COR-L47 (cell line): ENCODE measurements around the gene NPAS4.
"Not testable (repeated sequence)": the region's sequence is repeated elsewhere in the genome, so short reads cannot be mapped to it uniquely, and the experiment has no call there.

Experiments used
- DNase-seq: peaks from one replicate; lab custom pipeline; 2025; lab: John Stamatoyannopoulos, UW

Gene NPAS4

DNA sequence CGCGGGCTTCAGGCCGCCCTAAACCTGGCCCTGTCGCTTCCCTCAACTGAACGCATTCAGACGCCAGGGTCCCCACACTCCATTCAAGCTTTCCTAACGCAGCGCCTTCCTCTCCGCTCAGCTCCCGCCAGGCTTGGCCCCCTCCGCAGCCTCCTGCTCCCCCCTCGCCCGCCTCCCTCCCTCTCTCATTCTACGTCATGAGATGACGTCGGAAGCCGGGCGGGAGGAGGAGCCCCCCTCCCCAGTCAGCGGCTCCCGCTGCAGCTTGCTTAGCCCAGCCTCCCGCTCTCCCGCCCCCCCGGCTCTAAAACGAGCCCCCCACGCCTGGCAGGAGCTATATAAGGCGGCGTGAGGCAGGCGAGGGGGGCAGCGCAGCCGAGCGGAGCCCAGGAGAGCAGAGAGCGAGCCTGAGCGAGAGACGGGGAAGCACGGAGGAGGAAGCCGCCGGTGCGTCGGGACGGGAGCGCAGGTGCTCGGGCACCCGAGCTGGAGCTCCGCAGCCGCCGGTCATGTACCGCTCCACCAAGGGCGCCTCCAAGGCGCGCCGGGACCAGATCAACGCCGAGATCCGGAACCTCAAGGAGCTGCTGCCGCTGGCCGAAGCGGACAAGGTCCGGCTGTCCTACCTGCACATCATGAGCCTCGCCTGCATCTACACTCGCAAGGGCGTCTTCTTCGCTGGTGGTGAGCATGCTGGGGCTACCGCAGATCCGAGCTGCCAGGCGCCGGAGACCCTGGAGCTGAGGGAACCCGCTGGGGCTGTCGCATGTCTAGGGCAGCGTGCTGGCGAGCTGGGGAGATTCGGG is at the start of gene NPAS4:
TSS of gene NPAS4 (plus strand) at position 365 of the 806 bp plus-strand sequence. CDS start at position 510, 145 bp downstream.
- DNase-seq: peak; percentile 56

- peak; percentile 94 for DNase-seq
Observed at GRCh38 chr11:66371627-66372415, 49.0 kb upstream of the NPAS4 start, which contains the start of gene SLC29A2. SLC29A2 (minus strand) TSS chr11:66371760; CDS start chr11:66371591, 169 bp downstream.

- DNase-seq: no peak
Observed at GRCh38 chr11:66373265-66373664, 47.6 kb upstream of the NPAS4 start.

- not testable (repeated sequence) for DNase-seq
Observed at GRCh38 chr11:66373690-66374287, 47.0 kb upstream of the NPAS4 start.

- not testable (repeated sequence) for DNase-seq
Observed at GRCh38 chr11:66380264-66380663, 40.6 kb upstream of the NPAS4 start.

DNA sequence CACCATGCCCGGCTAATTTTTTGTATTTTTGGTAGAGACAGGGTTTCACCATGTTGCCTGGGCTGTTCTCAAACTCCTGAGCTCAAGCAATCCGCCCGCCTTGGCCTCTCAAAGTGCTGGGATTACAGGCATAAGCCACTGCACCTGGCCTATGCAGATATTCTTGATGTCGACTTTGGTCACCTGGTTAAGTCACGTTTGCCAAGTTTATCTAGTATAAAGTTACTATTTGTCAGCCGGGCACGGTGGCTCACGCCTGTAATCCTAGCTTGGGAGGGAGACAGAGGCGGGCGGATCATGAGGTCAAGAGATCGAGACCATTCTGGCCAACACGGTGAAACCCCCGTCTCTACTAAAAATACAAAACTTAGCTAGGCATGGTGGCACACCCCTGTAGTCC is 36.5 kb upstream of the NPAS4 start:
- not testable (repeated sequence) for DNase-seq

DNA sequence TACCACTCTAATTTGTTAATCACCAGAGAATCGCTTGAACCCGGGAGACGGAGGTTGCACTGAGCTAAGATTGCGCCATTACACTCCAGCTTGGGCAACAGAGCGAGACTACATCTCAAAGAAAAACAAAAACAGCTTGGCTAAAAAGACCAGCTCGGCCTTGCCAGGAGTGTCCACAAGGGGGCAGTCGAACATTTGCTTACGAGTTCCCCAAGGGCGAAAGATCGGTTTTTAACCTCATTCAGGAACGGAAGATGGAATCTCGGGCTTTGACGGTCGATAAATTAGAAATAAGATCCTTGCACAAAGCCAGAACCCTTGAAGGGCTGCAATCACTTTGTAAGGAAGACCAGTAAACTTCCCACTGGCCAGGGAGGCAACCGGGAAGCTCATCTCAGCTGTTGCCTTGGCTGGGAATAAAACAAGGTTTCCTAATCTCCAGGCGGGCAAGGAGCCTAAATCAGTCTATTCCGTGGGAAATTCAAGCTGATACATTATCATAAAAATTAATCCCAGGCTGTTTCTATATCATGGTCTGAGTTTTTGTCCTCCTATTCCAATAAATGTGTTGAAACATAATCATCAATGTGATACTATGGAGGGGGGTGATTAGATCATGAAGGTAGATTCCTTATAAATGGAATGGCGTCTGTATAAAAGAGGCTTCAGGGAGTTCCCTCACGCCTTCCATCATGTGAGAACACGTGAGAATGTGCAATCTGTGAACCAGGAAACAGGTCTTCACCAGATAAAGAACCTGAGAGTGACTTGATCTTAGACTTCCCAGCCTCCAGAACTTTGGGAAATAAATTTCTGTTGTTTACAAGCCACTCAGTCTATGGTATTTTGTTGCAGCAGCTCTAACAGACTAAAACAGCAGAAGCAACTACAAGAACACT is 34.4 kb upstream of the NPAS4 start:
- DNase-seq: peak; percentile 82

- DNase-seq: peak; percentile 72
Observed at GRCh38 chr11:66388780-66389386, 32.0 kb upstream of the NPAS4 start.

- DNase-seq: no peak
Observed at GRCh38 chr11:66391322-66391721, 29.5 kb upstream of the NPAS4 start.

GRCh38 chr11:66393954-66394353 is 26.9 kb upstream of the NPAS4 start:
- no peak for DNase-seq

- DNase-seq: no peak
Observed at GRCh38 chr11:66407651-66408050, 13.2 kb upstream of the NPAS4 start.

GRCh38 chr11:66408488-66409214 is 12.2 kb upstream of the NPAS4 start:
- peak; percentile 96 for DNase-seq

GRCh38 chr11:66409226-66409625 is 11.6 kb upstream of the NPAS4 start:
- DNase-seq: no peak

DNA sequence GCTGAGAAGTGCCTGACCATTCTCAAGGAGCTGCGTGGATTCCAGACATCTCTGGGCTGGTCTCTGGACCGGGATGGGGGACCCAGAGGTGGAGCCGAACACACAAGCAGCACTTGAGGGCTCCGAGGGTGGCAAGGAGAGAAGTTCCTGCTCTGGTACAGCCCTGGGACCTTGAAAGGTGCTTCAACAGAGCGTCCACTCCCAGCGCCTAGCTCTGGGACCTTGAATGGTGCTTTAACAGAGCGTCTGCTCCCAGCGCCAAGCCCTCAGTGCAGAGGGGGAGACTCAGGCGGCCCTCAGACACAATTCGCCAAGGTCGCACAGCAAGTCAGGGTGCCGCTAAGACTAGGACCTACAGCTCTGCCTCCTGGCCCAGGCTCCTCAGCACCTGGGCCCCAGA is 10.6 kb upstream of the NPAS4 start:
- DNase-seq: no peak

- DNase-seq: no peak
Observed at GRCh38 chr11:66411323-66411722, 9.5 kb upstream of the NPAS4 start.

- DNase-seq: no peak
Observed at GRCh38 chr11:66412110-66412509, 8.7 kb upstream of the NPAS4 start.

GRCh38 chr11:66413167-66413566 is 7.7 kb upstream of the NPAS4 start:
- no peak for DNase-seq

GRCh38 chr11:66414120-66414934 is 6.5 kb upstream of the NPAS4 start:
- no peak for DNase-seq

DNA sequence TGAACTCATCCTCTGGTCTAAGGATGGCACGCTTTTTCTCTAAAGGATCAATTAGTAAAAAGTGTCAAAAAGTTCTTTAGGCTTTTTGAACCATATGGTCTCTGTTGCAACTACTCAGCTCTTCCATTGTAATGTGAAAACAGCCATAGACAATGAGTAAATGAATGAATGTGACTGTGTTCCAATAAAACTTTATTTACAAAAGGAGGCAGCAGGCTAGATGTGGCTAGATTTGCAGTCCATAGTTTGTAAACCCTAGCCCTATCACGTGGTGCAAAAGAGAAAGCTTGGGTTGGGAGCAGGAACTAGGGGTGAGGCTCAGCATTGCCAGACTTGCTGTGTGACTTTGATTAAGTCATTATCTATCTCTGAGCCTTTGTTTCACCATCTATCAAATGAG is 5.4 kb upstream of the NPAS4 start:
- no peak for DNase-seq

DNA sequence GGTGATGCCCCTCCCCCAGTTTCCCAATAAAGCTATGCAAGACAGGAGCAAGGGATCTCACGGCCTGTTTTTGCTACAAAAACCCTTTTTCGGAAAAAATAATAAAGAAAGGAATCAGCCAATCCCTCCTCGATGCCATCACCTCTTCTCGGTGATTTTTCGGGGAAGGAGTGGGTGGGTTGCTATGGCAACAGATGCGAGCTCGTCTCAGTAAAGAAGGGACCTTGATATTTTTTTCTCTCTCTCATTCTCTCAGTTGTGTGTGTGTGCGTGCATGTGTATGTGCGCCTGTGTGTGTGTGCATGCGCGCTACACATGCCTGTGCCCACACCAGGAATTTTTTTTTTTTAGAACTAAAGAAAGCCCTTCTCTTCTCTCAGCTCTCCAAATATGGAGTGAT is 3.8 kb upstream of the NPAS4 start:
- no peak for DNase-seq
